SK-N-SH treated with all-trans-retinoic acid at 6 μM for 48 hours (cell line): ENCODE results near the gene CAV1.

Experiments
- CSDC2 ChIP-seq: fragments of 250-450 bp; sonication (Bioruptor Pico); IDR thresholded peaks from 2 replicates; pipeline ENCODE4 v1.5.0; 2020; ENCODE audit warnings: mild to moderate bottlenecking, moderate library complexity
- OSR1 ChIP-seq: fragments of 250-450 bp; sonication (Bioruptor Pico); IDR thresholded peaks from 2 replicates; pipeline ENCODE4 v1.8.0; 2022; ENCODE audit warnings: moderate library complexity, mild to moderate bottlenecking, inconsistent platforms
- ZFP3 ChIP-seq: fragments of 250-450 bp; sonication (Bioruptor Pico); IDR thresholded peaks from 2 replicates; pipeline ENCODE4 v1.5.0; 2020; ENCODE audit warnings: mild to moderate bottlenecking, moderate library complexity
- ZFP30 ChIP-seq: fragments of 450-650 bp; formaldehyde crosslinking; IDR thresholded peaks from 2 replicates; pipeline ENCODE4 v1.5.0; 2022; ENCODE audit warnings: mild to moderate bottlenecking, moderate library complexity
- ZNF70 ChIP-seq: fragments of 450-650 bp; formaldehyde crosslinking; IDR thresholded peaks from 2 replicates; pipeline ENCODE4 v1.5.0; 2020; ENCODE audit warnings: mild to moderate bottlenecking, moderate library complexity
- TF ChIP-seq, protein P1 (sequence below): fragments of 250-450 bp; sonication (Bioruptor Pico); IDR thresholded peaks from 2 replicates; pipeline ENCODE4 v1.8.0; 2021; ENCODE audit warnings: low read depth, mild to moderate bottlenecking, moderate library complexity, borderline replicate concordance
- TF ChIP-seq, protein P2 (sequence below): fragments of 250-450 bp; sonication (Bioruptor Pico); IDR thresholded peaks from 2 replicates; pipeline ENCODE4 v1.5.1; 2021; ENCODE audit warnings: mild to moderate bottlenecking, moderate library complexity
- TF ChIP-seq, protein P3 (sequence below): fragments of 250-450 bp; sonication (Bioruptor Pico); IDR thresholded peaks from 2 replicates; pipeline ENCODE4 v1.5.1; 2020; ENCODE audit warnings: low read depth, mild to moderate bottlenecking, moderate library complexity

DNA sequence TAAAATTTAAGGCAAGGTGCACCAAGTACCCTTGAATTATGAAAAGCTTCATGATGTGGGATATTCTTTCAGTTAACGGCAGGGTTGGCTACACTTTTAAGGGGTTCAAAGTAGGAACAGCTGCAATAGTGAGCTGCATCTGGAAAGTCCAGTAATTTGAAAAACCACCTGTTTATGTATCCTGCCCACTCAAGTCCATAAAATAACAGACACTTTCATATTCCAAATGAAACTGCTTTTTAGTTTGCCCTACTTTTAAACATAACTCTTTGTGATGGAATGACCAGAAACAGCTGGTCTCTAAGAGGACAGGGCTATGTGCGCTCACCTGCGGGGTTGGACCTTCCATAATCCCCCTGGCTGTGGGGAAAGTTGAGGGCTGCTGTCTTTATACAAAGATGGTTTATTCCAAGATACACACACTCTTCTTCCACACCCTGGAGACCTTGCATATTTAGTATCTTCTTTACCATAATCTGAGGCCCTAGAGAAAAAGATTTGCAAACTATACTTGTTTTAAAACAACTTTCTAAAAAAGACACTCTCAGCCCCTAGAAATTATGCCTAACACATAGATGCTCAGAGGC lies 7.4 kb downstream of the CAV1 start:
- TF ChIP-seq ZFP3 (CRISPR knock-in tag) (no peak), ZNF70 (no peak), OSR1 (CRISPR knock-in tag) (no peak), ZFP30 (CRISPR knock-in tag) (no peak), CSDC2 (CRISPR knock-in tag) (no peak)
- TF ChIP-seq, protein P1, sequence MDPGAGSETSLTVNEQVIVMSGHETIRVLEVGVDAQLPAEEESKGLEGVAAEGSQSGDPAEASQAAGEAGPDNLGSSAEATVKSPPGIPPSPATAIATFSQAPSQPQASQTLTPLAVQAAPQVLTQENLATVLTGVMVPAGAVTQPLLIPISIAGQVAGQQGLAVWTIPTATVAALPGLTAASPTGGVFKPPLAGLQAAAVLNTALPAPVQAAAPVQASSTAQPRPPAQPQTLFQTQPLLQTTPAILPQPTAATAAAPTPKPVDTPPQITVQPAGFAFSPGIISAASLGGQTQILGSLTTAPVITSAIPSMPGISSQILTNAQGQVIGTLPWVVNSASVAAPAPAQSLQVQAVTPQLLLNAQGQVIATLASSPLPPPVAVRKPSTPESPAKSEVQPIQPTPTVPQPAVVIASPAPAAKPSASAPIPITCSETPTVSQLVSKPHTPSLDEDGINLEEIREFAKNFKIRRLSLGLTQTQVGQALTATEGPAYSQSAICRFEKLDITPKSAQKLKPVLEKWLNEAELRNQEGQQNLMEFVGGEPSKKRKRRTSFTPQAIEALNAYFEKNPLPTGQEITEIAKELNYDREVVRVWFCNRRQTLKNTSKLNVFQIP (CRISPR knock-in tag): no peak
- TF ChIP-seq, protein P2, sequence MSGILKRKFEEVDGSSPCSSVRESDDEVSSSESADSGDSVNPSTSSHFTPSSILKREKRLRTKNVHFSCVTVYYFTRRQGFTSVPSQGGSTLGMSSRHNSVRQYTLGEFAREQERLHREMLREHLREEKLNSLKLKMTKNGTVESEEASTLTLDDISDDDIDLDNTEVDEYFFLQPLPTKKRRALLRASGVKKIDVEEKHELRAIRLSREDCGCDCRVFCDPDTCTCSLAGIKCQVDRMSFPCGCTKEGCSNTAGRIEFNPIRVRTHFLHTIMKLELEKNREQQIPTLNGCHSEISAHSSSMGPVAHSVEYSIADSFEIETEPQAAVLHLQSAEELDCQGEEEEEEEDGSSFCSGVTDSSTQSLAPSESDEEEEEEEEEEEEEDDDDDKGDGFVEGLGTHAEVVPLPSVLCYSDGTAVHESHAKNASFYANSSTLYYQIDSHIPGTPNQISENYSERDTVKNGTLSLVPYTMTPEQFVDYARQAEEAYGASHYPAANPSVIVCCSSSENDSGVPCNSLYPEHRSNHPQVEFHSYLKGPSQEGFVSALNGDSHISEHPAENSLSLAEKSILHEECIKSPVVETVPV (CRISPR knock-in tag): no peak
- TF ChIP-seq, protein P3, sequence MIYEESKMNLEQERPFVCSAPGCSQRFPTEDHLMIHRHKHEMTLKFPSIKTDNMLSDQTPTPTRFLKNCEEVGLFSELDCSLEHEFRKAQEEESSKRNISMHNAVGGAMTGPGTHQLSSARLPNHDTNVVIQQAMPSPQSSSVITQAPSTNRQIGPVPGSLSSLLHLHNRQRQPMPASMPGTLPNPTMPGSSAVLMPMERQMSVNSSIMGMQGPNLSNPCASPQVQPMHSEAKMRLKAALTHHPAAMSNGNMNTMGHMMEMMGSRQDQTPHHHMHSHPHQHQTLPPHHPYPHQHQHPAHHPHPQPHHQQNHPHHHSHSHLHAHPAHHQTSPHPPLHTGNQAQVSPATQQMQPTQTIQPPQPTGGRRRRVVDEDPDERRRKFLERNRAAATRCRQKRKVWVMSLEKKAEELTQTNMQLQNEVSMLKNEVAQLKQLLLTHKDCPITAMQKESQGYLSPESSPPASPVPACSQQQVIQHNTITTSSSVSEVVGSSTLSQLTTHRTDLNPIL: no peak
